GM21447 (cell line): ENCODE measurements around the gene ZSCAN1.

Experiments
- ATAC-seq: cut with Tn5 transposase; IDR thresholded peaks from one replicate; pipeline ENCODE4 v1.9.1; 2021; ENCODE audit not compliant: unreplicated experiment

Gene ZSCAN1

GRCh38 chr19:58083021-58083420 is 49.2 kb downstream of the ZSCAN1 start:
- ATAC-seq: no peak

DNA sequence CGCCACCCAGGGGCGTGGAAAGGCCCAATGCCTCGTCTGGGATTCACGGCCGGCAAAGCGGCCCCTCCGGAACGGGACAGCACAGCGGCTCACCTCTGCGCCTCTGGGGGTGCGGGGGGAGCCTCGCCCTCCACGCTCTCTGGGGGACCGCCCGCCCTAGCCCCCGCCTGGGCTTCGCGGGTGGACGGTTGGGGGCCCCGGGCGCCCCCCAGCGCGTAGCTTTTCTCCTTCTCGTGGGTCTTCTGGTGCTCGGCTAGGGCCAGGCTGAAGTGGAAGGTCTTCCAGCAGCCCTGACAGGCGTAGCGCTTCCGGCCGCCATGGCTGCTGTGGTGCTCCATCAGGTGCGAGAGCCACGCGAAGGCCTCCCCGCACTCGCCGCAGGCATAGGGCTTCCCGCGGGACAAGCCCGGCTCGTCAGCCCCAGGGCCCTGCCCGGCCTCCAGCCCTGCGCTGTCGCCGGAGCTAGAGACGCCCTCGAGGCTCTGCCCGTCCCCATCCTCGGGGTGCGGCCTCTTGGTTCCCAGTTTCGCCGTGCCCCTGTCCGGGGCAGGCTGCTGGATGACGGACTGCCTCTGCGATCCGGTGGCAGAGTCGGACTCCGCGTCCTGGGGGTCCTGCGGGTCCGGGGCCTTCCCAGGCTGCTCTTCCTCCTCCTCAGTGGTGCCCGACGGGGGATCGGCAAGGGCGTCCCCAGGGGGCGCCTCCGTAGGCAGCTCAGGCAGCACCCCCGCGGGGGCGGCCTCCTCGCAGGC is 50.9 kb downstream of the ZSCAN1 start:
- no peak for ATAC-seq

- no peak for ATAC-seq
Measured at GRCh38 chr19:58085348-58085875, 51.6 kb downstream of the ZSCAN1 start.

- no peak for ATAC-seq
Measured at GRCh38 chr19:58086825-58087710, 53.2 kb downstream of the ZSCAN1 start.

- no peak for ATAC-seq
Measured at GRCh38 chr19:58088521-58089052, 54.8 kb downstream of the ZSCAN1 start.

DNA sequence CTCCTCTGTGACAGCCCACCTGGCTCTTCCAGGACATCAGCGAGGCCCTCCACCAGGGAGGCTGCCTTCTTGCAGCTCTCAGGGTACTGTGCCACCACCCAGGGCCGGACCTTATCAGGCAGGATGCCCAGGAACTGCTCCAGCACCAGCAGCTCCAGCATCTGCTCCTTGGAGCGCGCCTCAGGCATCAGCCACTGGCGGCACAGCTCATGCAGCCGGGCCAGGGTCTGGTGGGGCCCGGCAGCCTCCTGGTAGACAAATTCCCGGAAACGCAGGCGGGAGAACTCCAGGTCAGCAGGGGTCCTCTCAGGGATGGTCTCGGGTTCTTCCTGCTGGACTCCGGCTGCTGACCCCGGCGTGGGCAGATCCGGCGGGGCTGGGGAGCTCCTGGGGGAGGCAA is 56.0 kb downstream of the ZSCAN1 start:
- ATAC-seq: no peak

DNA sequence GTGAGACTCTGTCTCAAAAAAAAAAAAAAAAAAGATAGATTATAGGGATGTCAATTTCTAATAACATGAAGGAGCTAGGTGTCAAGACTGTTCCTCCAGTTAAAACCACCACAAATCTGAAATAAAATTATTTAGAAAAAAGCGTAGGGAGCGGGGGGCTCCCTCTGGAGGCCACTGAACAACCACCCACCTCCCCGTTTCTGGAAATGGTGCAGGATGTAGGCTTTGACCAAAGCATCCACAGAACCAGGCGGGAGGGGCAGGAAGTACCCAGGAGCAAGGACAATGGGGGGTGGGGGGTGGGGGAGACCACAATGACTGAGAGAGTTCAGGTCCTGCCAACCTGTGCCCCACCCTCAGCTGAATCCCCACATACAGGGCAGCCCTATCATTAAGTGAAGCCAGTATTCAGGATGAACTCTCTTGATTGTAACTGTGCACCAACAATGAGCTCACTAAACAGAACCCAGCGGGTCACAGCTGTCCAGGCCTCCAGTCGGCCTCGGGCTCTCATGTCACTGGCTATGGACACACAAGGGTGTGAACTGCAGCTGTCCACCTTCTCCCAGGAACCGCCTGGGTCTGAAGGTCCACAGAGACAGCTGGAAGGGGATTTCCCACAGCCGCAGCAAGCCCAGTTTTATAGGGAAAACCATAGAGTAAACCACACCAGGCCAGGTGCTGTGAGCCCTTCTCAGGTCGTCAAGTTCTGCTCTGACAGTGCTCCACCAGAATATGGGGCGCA is 57.6 kb downstream of the ZSCAN1 start:
- no peak for ATAC-seq

GRCh38 chr19:58093071-58093470 is 59.2 kb downstream of the ZSCAN1 start:
- ATAC-seq: no peak

- ATAC-seq: no peak
Measured at GRCh38 chr19:58095328-58095727, 61.5 kb downstream of the ZSCAN1 start.

- no peak for ATAC-seq
Measured at GRCh38 chr19:58096884-58097283, 63.1 kb downstream of the ZSCAN1 start.

DNA sequence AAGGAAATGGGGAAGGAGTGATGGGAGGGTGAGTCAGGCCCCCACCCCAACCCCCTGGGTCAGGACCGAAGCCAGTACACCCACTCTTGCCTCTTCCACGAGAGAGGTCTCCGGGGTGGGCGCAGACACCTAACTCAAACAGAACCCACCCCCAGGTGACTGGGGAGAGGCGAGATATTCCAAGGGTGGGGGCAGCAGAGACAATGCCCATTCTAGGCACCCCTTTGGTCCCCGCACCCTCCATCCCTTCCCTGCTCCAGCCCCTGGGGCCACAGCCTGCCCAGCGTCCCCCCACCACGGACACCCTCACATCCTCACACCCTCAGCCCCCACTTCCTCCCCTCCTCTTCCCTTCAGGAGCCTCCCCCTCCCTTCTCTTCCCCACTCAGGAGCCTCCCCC is 63.5 kb downstream of the ZSCAN1 start:
- no peak for ATAC-seq

DNA sequence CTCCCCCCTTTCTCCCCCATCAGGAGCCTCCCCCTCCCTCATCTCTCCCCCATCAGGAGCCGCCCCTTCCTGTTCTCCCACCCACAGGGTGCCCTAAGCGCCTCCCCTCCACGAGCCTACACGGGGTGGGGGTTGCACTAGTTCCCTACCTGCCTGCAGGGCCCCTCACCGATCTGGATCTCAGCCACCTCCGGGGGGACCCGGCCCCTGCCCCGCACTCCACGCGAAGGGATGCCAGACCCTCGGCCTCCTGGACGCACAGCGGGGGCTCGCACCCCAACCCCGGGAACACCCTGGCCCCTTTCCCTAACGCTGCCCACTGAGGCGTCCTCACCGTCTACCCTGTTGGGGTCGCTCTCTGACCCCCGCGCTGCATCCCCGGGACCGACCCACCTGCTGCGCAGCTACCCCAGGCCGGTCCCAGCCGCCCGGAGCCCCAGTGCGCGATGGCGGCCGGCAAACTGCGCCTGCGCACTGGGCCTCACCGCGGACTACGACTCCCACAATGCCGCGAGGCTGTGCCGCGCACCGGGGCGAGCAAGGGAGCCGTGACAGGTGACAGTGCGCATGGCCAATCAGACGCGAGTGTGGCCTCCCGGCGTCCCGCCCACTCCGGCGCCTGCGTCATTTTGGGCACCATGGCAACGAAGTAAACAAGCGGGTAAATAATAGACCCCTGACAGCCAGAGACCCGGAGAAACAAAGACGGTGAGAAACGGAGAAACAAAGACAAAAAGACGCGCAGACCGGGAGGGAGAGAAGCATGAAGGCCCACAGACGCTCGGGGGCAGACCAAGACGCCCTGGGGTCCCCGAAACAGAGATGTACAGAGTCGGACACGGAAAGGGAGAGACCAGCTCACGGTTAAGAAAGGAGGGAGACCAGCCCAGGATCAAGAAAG is 64.2 kb downstream of the ZSCAN1 start, which contains the start of gene ZSCAN18:
TSS of gene ZSCAN18 (minus strand) at position 451 of the 901 bp plus-strand sequence. CDS start 7,964 bp downstream, outside the sequence.
- no peak for ATAC-seq

GRCh38 chr19:58098682-58098998 is 64.8 kb downstream of the ZSCAN1 start:
- ATAC-seq: no peak
